ENCODE results near the gene OSBPL2.

OSBPL2 gene

DNA sequence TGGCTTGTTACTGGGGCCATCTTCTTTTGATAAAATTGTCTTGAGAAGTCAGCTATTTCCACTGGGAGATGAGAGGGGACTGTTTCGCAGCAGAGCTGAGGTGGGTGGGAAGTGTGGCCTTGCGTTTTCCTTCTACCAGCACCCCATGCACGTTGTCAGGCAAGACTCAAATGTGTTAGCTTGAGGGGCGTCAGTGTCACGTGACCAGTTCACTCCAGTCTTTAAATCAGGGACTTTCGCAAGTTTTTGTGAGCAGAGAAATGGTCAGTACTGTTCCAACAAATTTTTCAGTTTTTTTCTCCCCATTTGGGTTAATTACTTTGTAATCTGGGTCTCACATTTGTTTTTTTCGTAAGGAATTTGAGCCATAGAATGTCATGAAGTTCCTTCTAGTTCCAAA is 43.8 kb downstream of the OSBPL2 start:
- H3K79me2 ChIP-seq (ENCODE audit: insufficient read depth, low read depth) = no peaks in the 10 kb centered on the region
- no peaks in the 10 kb centered on the region for H4K20me1 ChIP-seq (ENCODE audit: insufficient read depth)
- H3K4me1 ChIP-seq (ENCODE audit: low read depth, poor library complexity, severe bottlenecking) = no peaks in the 10 kb centered on the region
- no peak overlapping the region for H3K4me2 ChIP-seq
- no peak overlapping the region for H3K9ac ChIP-seq
- H3K27me3 ChIP-seq (ENCODE audit: insufficient read depth, low read depth) = no peaks in the 10 kb centered on the region
- H3K27ac ChIP-seq = no peak overlapping the region
- H3K36me3 ChIP-seq (ENCODE audit: insufficient read depth) = no peaks in the 10 kb centered on the region
- TF ChIP-seq, protein P1, sequence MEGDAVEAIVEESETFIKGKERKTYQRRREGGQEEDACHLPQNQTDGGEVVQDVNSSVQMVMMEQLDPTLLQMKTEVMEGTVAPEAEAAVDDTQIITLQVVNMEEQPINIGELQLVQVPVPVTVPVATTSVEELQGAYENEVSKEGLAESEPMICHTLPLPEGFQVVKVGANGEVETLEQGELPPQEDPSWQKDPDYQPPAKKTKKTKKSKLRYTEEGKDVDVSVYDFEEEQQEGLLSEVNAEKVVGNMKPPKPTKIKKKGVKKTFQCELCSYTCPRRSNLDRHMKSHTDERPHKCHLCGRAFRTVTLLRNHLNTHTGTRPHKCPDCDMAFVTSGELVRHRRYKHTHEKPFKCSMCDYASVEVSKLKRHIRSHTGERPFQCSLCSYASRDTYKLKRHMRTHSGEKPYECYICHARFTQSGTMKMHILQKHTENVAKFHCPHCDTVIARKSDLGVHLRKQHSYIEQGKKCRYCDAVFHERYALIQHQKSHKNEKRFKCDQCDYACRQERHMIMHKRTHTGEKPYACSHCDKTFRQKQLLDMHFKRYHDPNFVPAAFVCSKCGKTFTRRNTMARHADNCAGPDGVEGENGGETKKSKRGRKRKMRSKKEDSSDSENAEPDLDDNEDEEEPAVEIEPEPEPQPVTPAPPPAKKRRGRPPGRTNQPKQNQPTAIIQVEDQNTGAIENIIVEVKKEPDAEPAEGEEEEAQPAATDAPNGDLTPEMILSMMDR (conservative IDR thresholded peaks at IDR 0.05; ENCODE audit: low read depth, low read length) = no peak
- H3K4me3 ChIP-seq (IDR thresholded peaks at IDR 0.05; ENCODE audit: insufficient read depth, low read depth, low read length) = no peak overlapping the region
- no peak overlapping the region for H2AFZ ChIP-seq (ENCODE audit: low read depth)

GRCh38 chr20:62282877-62283503 is 44.7 kb downstream of the OSBPL2 start:
- Histone ChIP-seq H3K4me2 (no peak overlapping the region), H3K36me3 (ENCODE audit: insufficient read depth) (no peaks in the 10 kb centered on the region), H2AFZ (ENCODE audit: low read depth) (no peak overlapping the region), H3K79me2 (ENCODE audit: insufficient read depth, low read depth) (no peaks in the 10 kb centered on the region), H3K4me3 (IDR thresholded peaks at IDR 0.05; ENCODE audit: insufficient read depth, low read depth, low read length) (no peak overlapping the region), H3K27me3 (ENCODE audit: insufficient read depth, low read depth) (no peaks in the 10 kb centered on the region), H3K27ac (no peak overlapping the region), H3K4me1 (ENCODE audit: low read depth, poor library complexity, severe bottlenecking) (no peaks in the 10 kb centered on the region), H4K20me1 (ENCODE audit: insufficient read depth) (no peaks in the 10 kb centered on the region), H3K9ac (no peak overlapping the region)
- TF ChIP-seq, protein P1 (conservative IDR thresholded peaks at IDR 0.05; ENCODE audit: low read depth, low read length) = no peak

- H2AFZ ChIP-seq (ENCODE audit: low read depth) = no peak overlapping the region
- no peaks in the 10 kb centered on the region for H3K27me3 ChIP-seq (ENCODE audit: insufficient read depth, low read depth)
- no peaks in the 10 kb centered on the region for H3K4me1 ChIP-seq (ENCODE audit: low read depth, poor library complexity, severe bottlenecking)
- H3K4me2 ChIP-seq = no peak overlapping the region
- no peak overlapping the region for H3K27ac ChIP-seq
- TF ChIP-seq, protein P1 (conservative IDR thresholded peaks at IDR 0.05; ENCODE audit: low read depth, low read length) = no peak
- H3K9ac ChIP-seq = no peak overlapping the region
- no peaks in the 10 kb centered on the region for H4K20me1 ChIP-seq (ENCODE audit: insufficient read depth)
- no peaks in the 10 kb centered on the region for H3K79me2 ChIP-seq (ENCODE audit: insufficient read depth, low read depth)
- no peaks in the 10 kb centered on the region for H3K36me3 ChIP-seq (ENCODE audit: insufficient read depth)
- H3K4me3 ChIP-seq (IDR thresholded peaks at IDR 0.05; ENCODE audit: insufficient read depth, low read depth, low read length) = no peak overlapping the region
Measured at GRCh38 chr20:62284448-62284847, 46.1 kb downstream of the OSBPL2 start.

DNA sequence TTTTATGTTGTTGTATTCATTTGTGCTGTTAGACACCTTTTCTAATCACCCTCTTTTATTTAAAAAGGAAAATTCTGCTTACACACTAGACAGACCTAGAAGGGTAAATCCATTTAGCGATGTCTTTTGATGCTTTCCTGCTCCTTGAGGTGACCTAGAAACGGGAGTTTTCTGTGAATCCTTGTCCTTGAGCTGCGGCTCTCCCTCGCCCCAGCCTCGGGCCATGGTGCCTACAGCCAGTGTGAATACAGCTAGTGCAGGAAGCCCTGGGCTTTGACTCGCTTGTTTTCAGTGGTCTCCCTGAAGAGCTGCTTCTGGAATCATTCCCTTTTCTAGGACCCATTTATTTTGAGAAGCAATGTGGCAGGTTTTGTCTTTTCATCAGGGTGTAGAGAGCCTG is 46.8 kb downstream of the OSBPL2 start:
- H3K36me3 ChIP-seq (ENCODE audit: insufficient read depth) = no peaks in the 10 kb centered on the region
- no peak overlapping the region for H3K27ac ChIP-seq
- no peak overlapping the region for H3K4me2 ChIP-seq

More for the DNA sequence above, 46.8 kb downstream of the OSBPL2 start:
- H3K27me3 ChIP-seq (ENCODE audit: insufficient read depth, low read depth) = no peaks in the 10 kb centered on the region
- H3K79me2 ChIP-seq (ENCODE audit: insufficient read depth, low read depth) = no peaks in the 10 kb centered on the region
- H2AFZ ChIP-seq (ENCODE audit: low read depth) = no peak overlapping the region
- H3K4me1 ChIP-seq (ENCODE audit: low read depth, poor library complexity, severe bottlenecking) = no peaks in the 10 kb centered on the region
- no peak overlapping the region for H3K9ac ChIP-seq
- TF ChIP-seq, protein P1 (conservative IDR thresholded peaks at IDR 0.05; ENCODE audit: low read depth, low read length) = no peak
- no peaks in the 10 kb centered on the region for H4K20me1 ChIP-seq (ENCODE audit: insufficient read depth)
- H3K4me3 ChIP-seq (IDR thresholded peaks at IDR 0.05; ENCODE audit: insufficient read depth, low read depth, low read length) = no peak overlapping the region
